OCI-LY1 (cell line): ENCODE results near the gene GPR17.

Source experiments
- CTCF ChIP-seq: fragments of 200-600 bp; sonication (generic), shearing (Covaris generic); IDR thresholded peaks from 2 replicates; pipeline ENCODE4 v1.5.1; 2017; ENCODE audit warnings: mild to moderate bottlenecking, antibody characterized with exemption, low read length, moderate library complexity, mixed read lengths
- EZH2 ChIP-seq: fragments of 200-600 bp; sonication (generic), shearing (Covaris generic); IDR thresholded peaks from 2 replicates; pipeline ENCODE4 v1.8.0; 2017; ENCODE audit warnings: borderline replicate concordance, mixed run types, mild to moderate bottlenecking, antibody characterized with exemption, low read length, moderate library complexity, mixed read lengths

- TF ChIP-seq CTCF (no peak), EZH2 (no peak)
Measured at GRCh38 chr2:127654084-127654837, 8.3 kb downstream of the GPR17 start.
